Esophagus muscularis mucosa (tissue), 4 donors: ENCODE data around the gene DMD. TPM values are rescaled to one million over a fixed set of nuclear protein-coding genes. Genes with fewer than 3 reads are reported as not detected.

Source experiments
- DNase-seq: peaks from one replicate; pipeline ENCODE4 v3.0.0-alpha.2; 2017; ENCODE audit errors: extremely low spot score
- H3K27ac ChIP-seq, 4 donors: fragments of 200-600 bp; sonication (generic); replicated peaks in 1 of 4; 1 replicate in 3 of 4; 2 replicates in 1 of 4; pipeline ENCODE4 v1.5.1; 2016 to 2019; ENCODE audit warnings: mild to moderate bottlenecking in 1 of 4
- H3K27me3 ChIP-seq, 4 donors: fragments of 200-600 bp; sonication (generic); one replicate each; pipeline versions ENCODE4 v1.5.1 to v1.6.0; 2016 to 2019
- H3K36me3 ChIP-seq, 4 donors: fragments of 200-600 bp; sonication (generic); one replicate each; pipeline ENCODE4 v1.5.1; 2016 to 2019
- H3K4me1 ChIP-seq, 4 donors: fragments of 200-600 bp; sonication (generic); one replicate each; pipeline ENCODE4 v1.5.1; 2016 to 2019
- H3K4me3 ChIP-seq, 4 donors: fragments of 200-600 bp; sonication (generic); 1 replicate in 2 of 4; 2 replicates in 2 of 4; pipeline ENCODE4 v1.5.1; 2016 to 2019; ENCODE audit warnings: mild to moderate bottlenecking in 4 of 4, moderate library complexity in 1 of 4
- H3K9me3 ChIP-seq, 4 donors: fragments of 200-600 bp; sonication (generic); 1 replicate in 3 of 4; 2 replicates in 1 of 4; pipeline ENCODE4 v1.5.1; 2016 to 2019
- CTCF ChIP-seq, 3 experiments: fragments of 200-600 bp in 2 of 3; fragments of 450-650 bp in 1 of 3; sonication (generic) in 2 of 3; IDR thresholded peaks; one replicate each; pipeline ENCODE4 v1.5.1; 2017 to 2019; ENCODE audit warnings: antibody characterized with exemption in 3 of 3, mild to moderate bottlenecking in 2 of 3, moderate library complexity in 1 of 3
- EP300 ChIP-seq: sonication (generic); formaldehyde crosslinking; IDR thresholded peaks from one replicate; pipeline ENCODE4 v1.6.1; 2017; ENCODE audit warnings: antibody characterized with exemption
- POLR2A ChIP-seq: fragments of 450-650 bp; IDR thresholded peaks from one replicate; pipeline ENCODE4 v1.6.1; 2017; ENCODE audit warnings: antibody characterized with exemption, moderate library complexity, mild to moderate bottlenecking, low read depth
- POLR2AphosphoS5 ChIP-seq, 2 donors: sonication (generic); formaldehyde crosslinking; IDR thresholded peaks; one replicate each; pipeline ENCODE4 v1.6.1; 2017; ENCODE audit warnings: antibody characterized with exemption in 2 of 2
- WGBS: methylation state at CpG from one replicate; pipeline ENCODE4 v1.1.5; 2018; 5-methylcytosine and 5-hydroxymethylcytosine counted together
- intact Hi-C: fragments of 100-400 bp; cut with DNase I; formaldehyde crosslinking; loops from one replicate; pipeline ENCODE4 v1.15.1; 2023
- total RNA-seq, 4 donors: library from RNA; depleted of rRNA; stranded (reverse); fragments of >200 nt; gene quantifications; one replicate each; pipeline versions ENCODE4 v1.1.0 to v1.2.1, GENCODE V29; 2016

DMD gene
- total RNA-seq, 4 donors from 2014 or later: 127 to 210 (median 188) TPM

GRCh38 chrX:32582729-32583128 lies 628.6 kb downstream of the DMD start:
- TF ChIP-seq POLR2A: no peak
- TF ChIP-seq POLR2AphosphoS5 (IDR thresholded peaks at IDR 0.05): no peak
- no peak for TF ChIP-seq CTCF (IDR thresholded peaks at IDR 0.05)
- TF ChIP-seq EP300: no peak
- intact Hi-C loops: no loop called here
- Histone ChIP-seq H3K9me3 (no peaks in the 10 kb centered on the region), H3K36me3 (no peaks in the 10 kb centered on the region), H3K27me3 (no peaks in the 10 kb centered on the region), H3K4me3 (no peak overlapping the region), H3K27ac (no peak overlapping the region), H3K4me1 (no peaks in the 10 kb centered on the region)
- WGBS: 40% methylated on average over 3 of the region's 3 CpGs
- no peak for DNase-seq

GRCh38 chrX:32576885-32577284 lies 634.5 kb downstream of the DMD start:
- Histone ChIP-seq H3K4me3 (no peak overlapping the region), H3K4me1 (no peaks in the 10 kb centered on the region), H3K27me3 (no peaks in the 10 kb centered on the region), H3K27ac (no peak overlapping the region), H3K9me3 (no peaks in the 10 kb centered on the region), H3K36me3 (no peaks in the 10 kb centered on the region)
- intact Hi-C loops: no loop called here
- 75% methylated on average over 2 of the region's 2 CpGs for WGBS
- DNase-seq: no peak
- TF ChIP-seq CTCF (IDR thresholded peaks at IDR 0.05) (no peak), EP300 (no peak), POLR2AphosphoS5 (IDR thresholded peaks at IDR 0.05) (no peak), POLR2A (no peak)

DNA sequence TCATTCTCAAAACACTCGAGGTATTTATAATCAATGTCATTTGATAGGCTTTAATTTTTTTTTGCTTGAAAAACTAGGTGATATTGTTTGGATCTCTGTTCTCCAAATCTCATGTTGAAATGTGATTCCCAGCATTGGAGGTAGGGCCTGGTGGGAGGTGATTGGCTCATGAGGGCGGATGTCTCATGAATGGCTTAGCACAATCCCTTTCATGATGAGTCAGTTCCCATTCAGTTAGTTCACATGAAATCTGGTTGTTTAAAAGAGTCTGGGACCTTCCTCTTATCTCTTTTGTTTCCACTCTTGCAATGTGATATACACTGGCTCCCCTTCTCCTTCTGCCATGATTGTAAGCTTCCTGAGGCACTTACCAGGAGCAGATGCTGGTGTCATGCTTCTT lies 638.7 kb downstream of the DMD start:
- DNase-seq: no peak
- no peak overlapping the region for H3K27ac ChIP-seq
- intact Hi-C loops: no loop called here
- H3K27me3 ChIP-seq: no peaks in the 10 kb centered on the region
- no peak overlapping the region for H3K4me3 ChIP-seq
- no peaks in the 10 kb centered on the region for H3K9me3 ChIP-seq
- WGBS: 75% methylated on average over 2 of the region's 2 CpGs
- no peaks in the 10 kb centered on the region for H3K36me3 ChIP-seq
- H3K4me1 ChIP-seq: no peaks in the 10 kb centered on the region
- TF ChIP-seq POLR2AphosphoS5 (IDR thresholded peaks at IDR 0.05): no peak
- no peak for TF ChIP-seq CTCF (IDR thresholded peaks at IDR 0.05)

DNA sequence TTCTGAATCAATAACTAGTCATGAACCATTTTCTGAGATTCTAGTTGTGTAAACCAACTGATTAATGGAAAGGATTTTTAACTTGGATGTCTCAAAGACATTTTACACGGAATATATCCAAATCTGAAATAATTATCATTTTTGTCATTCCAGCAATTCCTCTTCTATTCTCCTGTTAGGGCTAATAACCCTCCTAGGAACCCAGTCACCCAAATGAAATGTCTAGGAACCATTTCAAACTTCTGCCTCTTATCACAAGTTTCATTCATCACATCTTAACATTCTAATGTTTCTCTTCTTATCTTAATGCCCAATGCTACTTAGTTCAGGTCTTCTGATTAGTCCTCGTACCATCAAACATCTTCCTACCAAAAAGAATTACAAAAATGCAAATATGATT lies 639.8 kb downstream of the DMD start:
- intact Hi-C loops: no loop called here
- no peak overlapping the region for H3K4me3 ChIP-seq
- TF ChIP-seq POLR2A: no peak
- TF ChIP-seq CTCF (IDR thresholded peaks at IDR 0.05): no peak
- TF ChIP-seq POLR2AphosphoS5 (IDR thresholded peaks at IDR 0.05): no peak
- TF ChIP-seq EP300: no peak
- H3K27me3 ChIP-seq: no peaks in the 10 kb centered on the region
- DNase-seq: no peak
- no peaks in the 10 kb centered on the region for H3K9me3 ChIP-seq
- WGBS: 42% methylated on average over 2 of the region's 2 CpGs
- H3K27ac ChIP-seq: no peak overlapping the region
- H3K4me1 ChIP-seq: no peaks in the 10 kb centered on the region
- H3K36me3 ChIP-seq: no peaks in the 10 kb centered on the region

GRCh38 chrX:32562261-32562660 lies 649.1 kb downstream of the DMD start:
- TF ChIP-seq POLR2AphosphoS5 (IDR thresholded peaks at IDR 0.05) (no peak), EP300 (no peak), POLR2A (no peak), CTCF (IDR thresholded peaks at IDR 0.05) (no peak)
- DNase-seq: no peak
- H3K9me3 ChIP-seq: no peaks in the 10 kb centered on the region
- 65% methylated on average over 4 of the region's 4 CpGs for WGBS
- H3K27me3 ChIP-seq: no peaks in the 10 kb centered on the region
- no peak overlapping the region for H3K4me3 ChIP-seq
- H3K36me3 ChIP-seq: no peaks in the 10 kb centered on the region
- no peak overlapping the region for H3K27ac ChIP-seq
- intact Hi-C loops: no loop called here
- H3K4me1 ChIP-seq: no peaks in the 10 kb centered on the region
